HG03108 (cell line): ENCODE measurements around the gene ADGRG6.

Experiments
- ATAC-seq: cut with Tn5 transposase; IDR thresholded peaks from one replicate; pipeline ENCODE4 v1.9.1; 2021; ENCODE audit warnings: moderate library complexity; ENCODE audit not compliant: unreplicated experiment

ADGRG6 gene

DNA sequence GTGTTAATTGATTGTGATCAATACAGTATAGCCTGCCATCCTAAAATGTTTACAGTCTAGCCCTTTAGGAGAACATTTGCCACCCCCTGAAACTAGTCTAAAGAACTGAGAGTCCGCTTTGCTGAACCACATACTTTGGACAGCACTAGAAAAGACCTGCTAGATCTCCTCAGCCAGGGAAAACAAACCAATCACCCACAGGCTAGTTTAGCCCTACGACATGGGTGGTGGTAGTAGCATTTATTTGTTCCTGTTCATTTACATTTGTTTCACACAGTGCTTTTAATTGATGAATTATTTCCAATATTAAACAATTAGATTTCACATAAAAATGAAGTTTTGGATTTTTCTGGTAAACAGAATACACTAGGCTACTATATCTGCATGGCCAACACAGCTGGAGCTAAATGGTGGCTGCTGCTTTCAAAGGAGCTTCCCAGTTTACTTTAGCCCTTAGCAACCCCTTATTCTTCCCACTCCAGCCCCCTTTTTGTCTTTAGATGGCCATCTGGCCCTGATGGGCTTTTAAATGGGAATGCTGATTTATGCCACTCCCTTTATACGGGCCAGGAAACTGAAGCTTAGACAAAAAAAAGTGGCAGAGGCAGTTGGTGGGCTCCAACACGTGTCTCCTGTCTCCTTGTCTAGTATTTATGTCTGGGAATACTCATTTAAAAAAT, 72.4 kb downstream of the ADGRG6 start:
- no peak for ATAC-seq

- no peak for ATAC-seq
Measured at GRCh38 chr6:142374965-142375733, 73.3 kb downstream of the ADGRG6 start.

DNA sequence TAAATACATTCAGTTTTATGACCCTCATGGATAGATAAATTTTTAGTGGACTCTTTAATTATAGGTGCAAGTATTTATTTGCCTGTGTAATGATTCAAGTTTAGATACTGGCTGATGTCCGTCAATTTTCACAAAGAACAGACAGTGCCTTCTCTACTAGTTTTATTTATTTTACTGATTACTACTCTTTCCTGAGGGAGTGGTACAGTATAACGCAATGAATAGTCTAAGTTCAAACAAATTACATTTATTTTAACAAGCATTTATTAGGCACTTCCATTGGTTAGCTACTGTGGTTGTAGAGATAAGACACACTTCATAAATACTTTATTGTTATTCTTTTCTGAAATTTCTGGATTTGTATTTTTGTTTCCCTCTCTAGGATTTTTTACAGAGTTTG, 74.3 kb downstream of the ADGRG6 start:
- no peak for ATAC-seq

DNA sequence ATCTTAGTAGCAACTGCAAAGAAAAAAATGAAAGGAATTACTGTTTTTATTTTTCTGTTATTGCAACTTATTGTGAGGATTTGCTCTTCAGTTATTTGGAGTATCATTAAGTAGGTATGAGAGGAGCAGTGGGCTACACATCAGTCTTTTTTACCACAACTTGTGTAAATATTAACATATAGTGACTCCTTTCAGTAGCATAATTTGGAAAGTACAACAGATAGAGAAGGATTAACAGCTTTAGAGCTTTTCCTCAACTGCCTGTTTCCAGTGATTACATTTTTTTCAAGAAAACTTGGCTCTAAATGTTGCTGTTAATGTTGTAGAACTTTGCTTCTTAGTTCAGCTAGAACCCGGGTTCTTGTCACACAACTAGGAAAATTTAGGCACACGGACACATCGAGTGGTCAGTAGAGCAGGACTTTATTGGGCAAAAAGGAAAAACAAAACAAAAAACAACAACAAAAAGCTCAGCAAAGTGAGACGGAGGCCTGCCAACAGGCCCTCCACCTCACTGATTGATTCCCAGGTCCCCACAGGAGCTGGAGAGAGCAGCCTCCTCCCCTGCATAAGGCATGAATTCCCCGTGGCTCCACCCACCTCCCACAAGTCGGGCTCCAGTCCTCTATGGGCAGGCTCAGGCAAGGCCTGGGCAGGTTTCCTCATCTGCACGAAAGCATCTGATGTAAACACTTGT, 75.1 kb downstream of the ADGRG6 start:
- ATAC-seq, result no peak

DNA sequence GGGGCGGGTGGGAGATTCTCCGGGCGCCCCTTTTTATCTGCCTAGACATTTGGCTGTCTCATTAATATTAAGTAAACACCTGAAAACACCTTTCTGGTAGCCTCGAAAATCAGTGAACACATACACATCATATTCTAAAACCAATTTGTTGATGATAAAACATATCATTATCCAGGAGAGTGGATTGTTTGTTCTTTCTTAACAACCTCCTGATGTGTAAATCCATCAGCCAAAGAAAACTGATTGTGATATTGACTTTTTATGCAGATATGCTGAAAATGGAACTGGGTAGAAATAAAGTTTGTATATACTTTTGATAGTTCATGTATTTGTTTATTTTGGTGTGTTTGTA, 75.7 kb downstream of the ADGRG6 start:
- no peak for ATAC-seq

- ATAC-seq, result no peak
Measured at GRCh38 chr6:142378138-142378875, 76.5 kb downstream of the ADGRG6 start.

GRCh38 chr6:142380626-142381025, 78.8 kb downstream of the ADGRG6 start:
- no peak for ATAC-seq

GRCh38 chr6:142381181-142381580, 79.4 kb downstream of the ADGRG6 start:
- no peak for ATAC-seq

DNA sequence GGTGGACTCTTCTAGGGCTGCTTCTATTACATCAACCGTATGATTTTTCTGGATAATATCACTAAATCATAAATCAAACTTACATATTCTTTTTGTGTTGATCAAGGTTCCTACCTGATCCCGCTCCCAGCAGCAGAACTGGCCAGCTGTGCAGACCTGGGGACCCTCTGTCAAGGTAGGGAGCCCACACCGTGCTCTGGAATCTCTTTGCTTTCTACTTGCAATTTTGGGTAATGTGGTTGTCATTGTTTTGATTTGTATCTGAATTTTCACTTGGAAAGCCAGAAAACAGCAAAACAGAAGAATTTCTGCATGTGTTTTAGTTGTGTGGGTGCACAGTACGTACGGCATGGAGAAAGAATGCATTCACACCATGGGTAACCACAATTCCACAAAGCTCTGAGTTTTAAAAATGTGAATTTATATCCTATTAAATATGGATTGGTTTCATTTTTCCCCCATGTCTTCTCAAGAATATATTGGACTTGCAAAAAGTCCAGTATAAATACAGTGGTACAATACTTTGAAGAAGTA, 80.1 kb downstream of the ADGRG6 start:
- ATAC-seq, result no peak

DNA sequence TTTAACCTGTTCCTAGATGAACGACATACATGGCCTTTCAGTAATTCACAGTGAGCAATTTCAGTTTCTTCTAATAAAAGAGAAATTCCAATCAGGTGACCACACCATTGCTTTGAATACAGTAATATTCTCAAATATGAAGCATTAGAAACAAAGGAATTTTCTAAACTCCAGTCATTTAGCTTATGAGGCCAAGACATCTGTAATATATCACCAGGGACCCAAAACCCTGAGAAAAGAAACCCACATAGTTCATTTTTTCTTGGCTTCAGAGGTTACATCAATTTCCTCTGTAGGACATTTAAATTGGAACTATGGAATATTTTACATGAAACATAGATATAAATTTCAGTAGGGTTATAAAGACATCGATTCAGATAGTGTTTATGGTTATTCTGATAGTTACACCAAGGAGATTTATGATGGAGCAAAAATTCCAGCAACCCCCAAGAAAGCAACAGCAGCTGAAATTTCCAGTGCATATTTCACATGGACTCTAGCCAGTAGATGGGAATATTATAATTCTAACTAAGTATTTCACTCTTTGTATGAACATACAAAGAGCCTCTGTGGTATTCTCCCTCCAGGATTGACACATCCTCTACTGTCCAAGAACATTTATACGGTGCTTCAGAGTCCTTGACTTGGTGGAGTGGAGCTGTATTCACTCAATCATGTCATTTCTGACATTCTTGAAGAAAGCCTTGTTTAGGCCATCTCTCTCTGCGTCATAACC, 82.9 kb downstream of the ADGRG6 start:
- no peak for ATAC-seq

DNA sequence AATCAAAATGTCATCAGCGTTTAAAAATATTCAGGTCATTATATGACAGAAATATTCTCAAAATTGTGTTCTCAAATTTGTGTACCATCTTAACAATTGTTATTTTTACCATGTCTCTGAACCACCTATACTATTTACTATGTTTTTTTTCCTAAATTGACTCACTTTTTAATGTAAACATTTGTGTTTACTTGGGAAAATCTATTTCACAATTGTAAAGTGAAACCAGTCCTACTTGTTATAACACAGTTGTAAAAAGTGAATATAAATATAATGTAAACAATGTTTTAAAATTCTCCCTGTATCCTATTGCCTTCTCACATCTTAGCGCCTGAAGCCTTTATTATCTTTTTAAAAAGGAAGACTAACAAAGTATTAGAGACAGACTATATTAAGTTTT, 83.5 kb downstream of the ADGRG6 start:
- ATAC-seq, result no peak

DNA sequence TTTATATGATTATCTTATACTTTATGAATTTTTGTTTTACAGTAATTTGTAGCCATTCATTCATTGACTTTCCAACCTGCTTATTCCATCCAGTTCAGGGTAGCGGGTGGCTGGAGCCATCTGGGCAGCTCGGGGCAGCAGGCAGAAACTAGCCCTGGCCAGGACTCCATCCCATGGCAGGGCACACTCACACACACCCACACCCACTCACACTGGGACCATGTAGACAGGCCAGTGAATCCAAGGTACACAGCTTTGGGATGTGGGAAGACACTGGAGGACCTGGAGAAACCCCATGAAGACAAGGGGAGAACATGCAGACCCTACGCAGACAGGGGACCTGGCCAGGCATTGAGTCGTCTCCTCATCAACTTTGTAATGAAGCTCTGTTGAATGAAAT, 84.8 kb downstream of the ADGRG6 start:
- no peak for ATAC-seq

GRCh38 chr6:142387997-142388815, 86.4 kb downstream of the ADGRG6 start:
- peak; percentile 73 for ATAC-seq

GRCh38 chr6:142395266-142395665, 93.5 kb downstream of the ADGRG6 start:
- ATAC-seq, result no peak

DNA sequence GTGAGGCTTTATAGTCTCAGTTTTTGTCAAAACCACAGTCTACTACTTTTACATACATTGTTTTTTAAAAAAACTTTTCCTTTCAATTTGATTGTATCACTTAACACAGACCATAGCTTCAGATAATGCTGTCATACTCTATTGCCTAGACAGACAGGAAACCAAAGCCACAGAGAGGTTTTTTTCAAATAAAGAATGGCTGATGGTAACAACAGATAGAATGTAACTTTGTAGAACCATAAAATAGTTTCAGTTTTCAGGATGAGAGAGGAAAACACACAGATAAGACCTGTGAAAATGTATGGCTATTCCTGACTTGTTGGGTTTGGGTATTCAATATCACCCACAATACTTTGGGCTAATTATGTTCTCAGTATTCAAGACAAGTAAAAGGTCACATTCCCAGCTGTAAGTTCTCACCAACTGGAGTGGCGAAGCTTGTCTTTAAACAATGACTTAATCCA, 94.0 kb downstream of the ADGRG6 start:
- ATAC-seq, result peak; percentile 93

- ATAC-seq, result no peak
Measured at GRCh38 chr6:142398353-142398752, 96.5 kb downstream of the ADGRG6 start.

DNA sequence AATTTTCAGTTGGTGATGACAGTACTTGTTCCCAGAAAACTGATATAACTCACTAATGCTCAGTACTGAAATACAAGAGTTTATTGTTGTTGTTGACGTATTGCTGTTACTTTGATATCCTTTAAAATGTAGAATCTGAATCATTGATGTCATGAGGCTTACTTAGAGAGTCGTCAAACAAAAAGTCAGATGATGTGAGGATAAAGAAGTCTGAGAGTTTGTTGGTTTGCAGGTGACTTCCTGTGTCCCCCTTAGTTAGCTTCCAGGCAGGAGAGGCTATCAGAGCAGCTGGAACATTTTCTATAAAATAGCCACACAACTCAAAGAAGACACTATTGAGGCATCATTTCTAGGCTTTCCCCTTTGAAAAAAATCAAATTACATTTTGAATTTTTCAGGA, 97.9 kb downstream of the ADGRG6 start:
- no peak for ATAC-seq

DNA sequence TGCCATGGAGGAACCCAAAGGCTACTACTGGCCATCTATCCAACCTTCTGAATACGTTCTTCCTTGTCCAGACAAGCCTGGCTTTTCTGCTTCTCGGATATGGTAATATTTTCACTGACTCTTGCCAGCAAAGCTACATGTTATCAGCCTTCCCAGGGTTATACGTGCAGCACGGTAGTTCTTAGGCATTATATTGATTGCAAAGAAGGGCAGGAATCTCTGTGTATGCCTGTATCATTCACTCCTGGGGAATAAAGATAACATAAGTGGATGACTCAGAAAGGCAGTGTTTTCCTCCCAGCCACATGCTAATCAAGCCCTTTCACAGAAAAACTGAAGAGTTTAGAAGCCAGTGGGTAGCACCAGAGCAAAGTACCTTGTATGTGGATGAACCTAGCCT, 98.7 kb downstream of the ADGRG6 start:
- ATAC-seq, result no peak

GRCh38 chr6:142401838-142402237, 100.0 kb downstream of the ADGRG6 start:
- ATAC-seq, result no peak
